Stimulated activated naive CD4-positive, alpha-beta T cell treated with Interleukin-2 at 50 U/mL for 16 hours (primary cell): ENCODE results near the gene LYRM4.
"Not testable (repeated sequence)": the region's sequence is repeated elsewhere in the genome, so short reads cannot be mapped to it uniquely, and the experiment has no call there.

Experiments
- DNase-seq: peaks from one replicate; lab custom pipeline; 2025; lab: John Stamatoyannopoulos, UW

LYRM4 gene

GRCh38 chr6:5081182-5081581 is 179.6 kb downstream of the LYRM4 start:
- no peak for DNase-seq

GRCh38 chr6:5080574-5080973 is 180.2 kb downstream of the LYRM4 start:
- DNase-seq: no peak

GRCh38 chr6:5079692-5080091 is 181.1 kb downstream of the LYRM4 start:
- DNase-seq: no peak

- DNase-seq: no peak
Measured at GRCh38 chr6:5078121-5078669, 182.6 kb downstream of the LYRM4 start.

GRCh38 chr6:5076931-5077330 is 183.8 kb downstream of the LYRM4 start:
- no peak for DNase-seq

GRCh38 chr6:5073992-5074391 is 186.8 kb downstream of the LYRM4 start:
- DNase-seq: no peak

- DNase-seq: no peak
Measured at GRCh38 chr6:5072440-5072839, 188.3 kb downstream of the LYRM4 start.

- no peak for DNase-seq
Measured at GRCh38 chr6:5071216-5071615, 189.5 kb downstream of the LYRM4 start.

GRCh38 chr6:5068153-5068751 is 192.5 kb downstream of the LYRM4 start:
- DNase-seq: no peak

GRCh38 chr6:5067305-5067704 is 193.4 kb downstream of the LYRM4 start:
- no peak for DNase-seq

GRCh38 chr6:5066456-5067093 is 194.2 kb downstream of the LYRM4 start:
- DNase-seq: no peak

GRCh38 chr6:5063617-5064016 is 197.1 kb downstream of the LYRM4 start:
- no peak for DNase-seq

- DNase-seq: no peak
Measured at GRCh38 chr6:5061152-5061551, 199.6 kb downstream of the LYRM4 start.

- not testable (repeated sequence) for DNase-seq
Measured at GRCh38 chr6:5060439-5060838, 200.3 kb downstream of the LYRM4 start.

GRCh38 chr6:5059036-5059896 is 201.5 kb downstream of the LYRM4 start:
- no peak for DNase-seq
